GM18505 (cell line): Measurements from ENCODE around the gene SMAD5.

Source experiments
- ATAC-seq: cut with Tn5 transposase; IDR thresholded peaks from one replicate; pipeline ENCODE4 v1.9.1; 2021; ENCODE audit not compliant: unreplicated experiment
- POLR2A ChIP-seq: IDR thresholded peaks from 4 replicates; pipeline ENCODE4 v1.6.1; 2011; ENCODE audit warnings: borderline replicate concordance; ENCODE audit not compliant: insufficient read depth, insufficient read length; ENCODE audit errors: extremely low read depth

Gene SMAD5

GRCh38 chr5:136104306-136104965, 28.2 kb upstream of the SMAD5 start:
- TF ChIP-seq POLR2A: no peak
- no peak for ATAC-seq

GRCh38 chr5:136106351-136107031, 26.2 kb upstream of the SMAD5 start:
- no peak for ATAC-seq
- TF ChIP-seq POLR2A: no peak

GRCh38 chr5:136108180-136108611, 24.4 kb upstream of the SMAD5 start:
- ATAC-seq: no peak

GRCh38 chr5:136108766-136109165, 23.9 kb upstream of the SMAD5 start:
- no peak for TF ChIP-seq POLR2A
- no peak for ATAC-seq

More at GRCh38 chr5:136108180-136108611, 24.4 kb upstream of the SMAD5 start:
- TF ChIP-seq POLR2A: no peak

- no peak for TF ChIP-seq POLR2A
- no peak for ATAC-seq
Observed at GRCh38 chr5:136109453-136110135, 23.1 kb upstream of the SMAD5 start.

- no peak for TF ChIP-seq POLR2A
- no peak for ATAC-seq
Observed at GRCh38 chr5:136113606-136114005, 19.0 kb upstream of the SMAD5 start.

GRCh38 chr5:136114414-136115125, 18.1 kb upstream of the SMAD5 start:
- ATAC-seq: no peak
- TF ChIP-seq POLR2A: no peak

- ATAC-seq: no peak
- TF ChIP-seq POLR2A: no peak
Observed at GRCh38 chr5:136115183-136115865, 17.3 kb upstream of the SMAD5 start.

- ATAC-seq: no peak
Observed at GRCh38 chr5:136120529-136120928, 12.1 kb upstream of the SMAD5 start.

GRCh38 chr5:136123236-136123768, 9.3 kb upstream of the SMAD5 start:
- no peak for TF ChIP-seq POLR2A
- ATAC-seq: no peak

More at GRCh38 chr5:136120529-136120928, 12.1 kb upstream of the SMAD5 start:
- no peak for TF ChIP-seq POLR2A

GRCh38 chr5:136127560-136127959, 5.1 kb upstream of the SMAD5 start:
- TF ChIP-seq POLR2A: no peak
- no peak for ATAC-seq

- no peak for ATAC-seq
- no peak for TF ChIP-seq POLR2A
Observed at GRCh38 chr5:136128481-136128880, 4.2 kb upstream of the SMAD5 start.
